ENCODE measurements around the gene TSPAN5.

Gene TSPAN5

GRCh38 chr4:98625920-98626319, 32.5 kb downstream of the TSPAN5 start:
- FAIRE-seq (no peak), DNase-seq (ENCODE audit: insufficient read length, low spot score) (no peak)
- TF ChIP-seq POLR2A (IDR thresholded peaks at IDR 0.05; ENCODE audit: low read depth, low read length), result no peak

- no peak for TF ChIP-seq POLR2A (IDR thresholded peaks at IDR 0.05; ENCODE audit: low read depth, low read length)
- DNase-seq (ENCODE audit: insufficient read length, low spot score) (no peak), FAIRE-seq (no peak)
These were observed 33.0 kb downstream of the TSPAN5 start for GRCh38 chr4:98625399-98625798.

- no peak for DNase-seq (ENCODE audit: insufficient read length, low spot score)
- TF ChIP-seq POLR2A (IDR thresholded peaks at IDR 0.05; ENCODE audit: low read depth, low read length), result no peak
- no peak for FAIRE-seq
These were observed 33.8 kb downstream of the TSPAN5 start for GRCh38 chr4:98624642-98625041.

GRCh38 chr4:98624144-98624543, 34.3 kb downstream of the TSPAN5 start:
- no peak for FAIRE-seq
- DNase-seq (ENCODE audit: insufficient read length, low spot score), result no peak
- TF ChIP-seq POLR2A (IDR thresholded peaks at IDR 0.05; ENCODE audit: low read depth, low read length), result no peak

GRCh38 chr4:98623126-98623802, 35.1 kb downstream of the TSPAN5 start:
- TF ChIP-seq POLR2A (IDR thresholded peaks at IDR 0.05; ENCODE audit: low read depth, low read length), result no peak
- FAIRE-seq (no peak), DNase-seq (ENCODE audit: insufficient read length, low spot score) (no peak)

GRCh38 chr4:98620087-98620784, 38.2 kb downstream of the TSPAN5 start:
- FAIRE-seq (no peak), DNase-seq (ENCODE audit: insufficient read length, low spot score) (no peak)
- TF ChIP-seq POLR2A (IDR thresholded peaks at IDR 0.05; ENCODE audit: low read depth, low read length), result no peak

GRCh38 chr4:98619180-98619579, 39.2 kb downstream of the TSPAN5 start:
- no peak for DNase-seq (ENCODE audit: insufficient read length, low spot score)
- no peak for TF ChIP-seq POLR2A (IDR thresholded peaks at IDR 0.05; ENCODE audit: low read depth, low read length)
- FAIRE-seq, result no peak

GRCh38 chr4:98618680-98619079, 39.7 kb downstream of the TSPAN5 start:
- no peak for FAIRE-seq
- no peak for TF ChIP-seq POLR2A (IDR thresholded peaks at IDR 0.05; ENCODE audit: low read depth, low read length)
- DNase-seq (ENCODE audit: insufficient read length, low spot score), result no peak

GRCh38 chr4:98617358-98618047, 40.9 kb downstream of the TSPAN5 start:
- FAIRE-seq (no peak), DNase-seq (ENCODE audit: insufficient read length, low spot score) (no peak)
- TF ChIP-seq POLR2A (IDR thresholded peaks at IDR 0.05; ENCODE audit: low read depth, low read length), result no peak

GRCh38 chr4:98615991-98616390, 42.4 kb downstream of the TSPAN5 start:
- no peak for TF ChIP-seq POLR2A (IDR thresholded peaks at IDR 0.05; ENCODE audit: low read depth, low read length)
- no peak for DNase-seq (ENCODE audit: insufficient read length, low spot score)
- FAIRE-seq, result no peak

- DNase-seq (ENCODE audit: insufficient read length, low spot score) (no peak), FAIRE-seq (no peak)
- TF ChIP-seq POLR2A (IDR thresholded peaks at IDR 0.05; ENCODE audit: low read depth, low read length), result no peak
These were observed 43.7 kb downstream of the TSPAN5 start for GRCh38 chr4:98614662-98615061.

GRCh38 chr4:98614094-98614493, 44.3 kb downstream of the TSPAN5 start:
- TF ChIP-seq POLR2A (IDR thresholded peaks at IDR 0.05; ENCODE audit: low read depth, low read length), result no peak
- DNase-seq (ENCODE audit: insufficient read length, low spot score) (no peak), FAIRE-seq (no peak)

GRCh38 chr4:98613453-98614075, 44.8 kb downstream of the TSPAN5 start:
- TF ChIP-seq POLR2A (IDR thresholded peaks at IDR 0.05; ENCODE audit: low read depth, low read length), result no peak
- FAIRE-seq, result no peak
- DNase-seq (ENCODE audit: insufficient read length, low spot score), result no peak
